Endometrium (tissue), 2 donors: Measurements from ENCODE around the gene C10orf88.
A peak's percentile ranks its signal among the peaks of the same experiment; 100 is the strongest.

Source experiments
- FAIRE-seq: peaks from 2 replicates; lab custom pipeline; 2012; peaks lifted over from hg19 to GRCh38; lab: Jason Lieb, UNC
- donor health status: control.
- donor health status: control.

The C10orf88 gene, protein sequence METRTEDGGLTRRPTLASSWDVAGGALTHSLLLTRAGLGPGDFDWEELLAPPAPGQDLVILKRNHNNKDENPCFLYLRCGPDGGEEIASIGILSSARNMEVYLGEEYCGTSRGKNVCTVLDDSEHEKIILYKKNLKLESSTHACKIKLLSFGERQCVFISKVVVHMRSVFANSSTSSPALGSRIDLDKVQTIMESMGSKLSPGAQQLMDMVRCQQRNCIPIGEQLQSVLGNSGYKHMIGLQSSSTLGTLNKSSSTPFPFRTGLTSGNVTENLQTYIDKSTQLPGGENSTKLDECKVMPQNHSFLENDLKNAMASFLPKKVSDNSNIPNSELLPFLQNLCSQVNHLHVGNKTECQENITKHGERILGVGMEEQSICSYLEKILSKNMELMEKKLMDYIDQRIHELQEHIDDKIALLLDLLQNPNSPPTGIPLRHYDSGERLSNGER

DNA sequence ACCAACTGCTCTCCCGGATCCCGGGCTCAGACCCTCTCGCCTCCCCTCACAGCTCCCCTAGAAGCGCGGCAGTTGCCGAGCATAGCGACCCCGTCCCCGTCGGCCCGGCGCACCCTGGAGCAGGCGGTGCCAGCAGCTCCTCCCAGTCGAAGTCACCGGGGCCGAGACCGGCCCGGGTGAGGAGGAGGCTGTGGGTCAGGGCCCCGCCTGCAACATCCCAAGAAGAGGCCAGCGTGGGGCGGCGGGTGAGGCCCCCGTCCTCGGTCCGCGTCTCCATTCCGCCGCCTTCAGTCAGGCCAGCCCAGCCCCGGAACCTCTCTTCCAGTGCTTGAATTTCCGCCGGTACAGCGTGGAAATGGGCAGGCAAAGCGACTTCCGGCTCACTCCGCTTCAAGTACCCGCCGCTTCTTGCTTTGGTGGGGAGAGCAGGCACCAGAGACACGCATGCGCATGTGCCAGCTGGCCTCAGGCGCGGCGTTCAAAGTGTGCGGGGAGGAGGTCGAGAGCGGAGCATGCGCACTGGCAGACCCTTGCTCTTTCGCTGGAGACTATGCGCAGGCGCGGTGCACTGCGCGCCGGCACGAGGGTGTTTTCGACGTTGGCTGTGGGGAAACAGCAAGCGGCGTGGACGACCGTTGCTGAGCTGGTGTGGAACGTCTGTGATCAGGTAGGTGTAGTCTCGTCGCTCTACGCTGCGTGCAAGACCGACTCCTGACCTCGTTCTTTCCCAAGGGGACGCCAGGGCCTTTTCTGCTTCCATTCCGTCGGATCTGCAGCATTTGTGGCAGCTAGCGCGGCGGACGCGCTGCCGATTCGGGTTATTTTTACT, at the start of gene C10orf88:
C10orf88 (minus strand) TSS at position 326 of the 829 bp plus-strand sequence; CDS start at position 277, 49 bp downstream.
- FAIRE-seq = peak; percentile 43

DNA sequence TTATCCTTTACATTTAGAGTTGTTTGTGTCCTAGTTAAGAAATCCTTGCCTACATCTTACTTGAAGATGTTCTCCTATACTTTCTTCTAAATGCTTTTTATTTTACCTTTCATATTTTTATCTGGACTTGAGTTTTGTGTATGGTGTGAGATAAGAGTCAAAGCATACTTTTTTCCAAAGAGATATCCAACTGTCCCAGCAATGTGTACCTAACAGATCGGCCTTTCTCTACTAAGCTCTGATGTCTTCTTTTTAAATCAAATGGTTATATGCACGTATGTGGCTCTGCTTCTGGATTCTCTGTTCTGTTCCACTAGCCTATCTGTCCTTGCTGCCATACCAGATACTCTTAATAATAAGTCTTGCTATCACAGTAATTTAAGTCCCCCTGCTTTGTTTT, 47.3 kb upstream of the C10orf88 start:
- no peak for FAIRE-seq

GRCh38 chr10:123000155-123000554, 46.1 kb upstream of the C10orf88 start:
- no peak for FAIRE-seq

DNA sequence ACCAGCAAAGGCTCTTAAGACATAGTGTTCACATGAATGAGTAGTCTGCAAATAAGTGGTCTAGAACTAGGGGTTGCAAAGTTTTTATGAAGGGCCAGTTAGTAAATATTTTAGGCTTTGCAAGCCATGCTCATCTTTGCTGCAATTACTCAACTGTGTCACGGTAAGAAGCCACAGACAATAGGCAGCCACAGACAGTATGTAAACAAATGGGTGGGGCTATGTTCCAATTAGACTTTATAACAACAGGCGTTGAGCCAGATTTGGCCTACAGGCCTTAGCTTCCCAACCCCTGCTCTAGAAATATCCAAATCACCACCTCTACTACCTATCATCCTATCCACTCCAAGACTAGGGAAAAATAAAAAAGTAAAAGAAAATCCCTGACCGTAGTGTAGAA, 45.3 kb upstream of the C10orf88 start:
- FAIRE-seq = no peak

- FAIRE-seq = no peak
These were observed 44.9 kb upstream of the C10orf88 start for GRCh38 chr10:122998934-122999333.

- FAIRE-seq = no peak
These were observed 44.4 kb upstream of the C10orf88 start for GRCh38 chr10:122998360-122998917.

GRCh38 chr10:122997864-122998263, 43.8 kb upstream of the C10orf88 start:
- no peak for FAIRE-seq

- FAIRE-seq = no peak
These were observed 41.9 kb upstream of the C10orf88 start for GRCh38 chr10:122995936-122996335.

GRCh38 chr10:122993797-122994336, 39.8 kb upstream of the C10orf88 start:
- no peak for FAIRE-seq

- FAIRE-seq = no peak
These were observed 38.1 kb upstream of the C10orf88 start for GRCh38 chr10:122992031-122992585.

- no peak for FAIRE-seq
These were observed 36.3 kb upstream of the C10orf88 start for GRCh38 chr10:122990278-122990677.

- FAIRE-seq = no peak
These were observed 34.5 kb upstream of the C10orf88 start for GRCh38 chr10:122988501-122988900.

DNA sequence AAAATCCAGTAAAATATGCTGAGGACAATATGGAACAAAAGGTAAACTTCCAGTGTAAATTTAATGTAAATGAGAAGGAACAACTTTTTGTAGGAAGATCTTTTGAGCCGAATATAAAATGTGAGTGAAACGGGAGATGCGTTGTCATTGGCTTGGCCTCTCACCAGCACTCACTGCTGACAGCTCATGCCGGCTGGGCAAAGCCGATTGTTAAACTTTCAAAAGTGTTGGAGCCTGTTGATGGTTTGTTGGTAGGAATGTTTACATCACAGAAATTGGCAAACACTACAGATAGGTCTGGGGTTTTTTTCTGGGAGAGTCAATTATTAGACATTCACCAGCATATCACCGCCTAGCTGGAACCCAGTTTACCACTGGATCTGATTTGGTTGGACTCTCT, 32.3 kb upstream of the C10orf88 start:
- FAIRE-seq = no peak

- FAIRE-seq = no peak
These were observed 30.7 kb upstream of the C10orf88 start for GRCh38 chr10:122984708-122985107.

- FAIRE-seq = no peak
These were observed 29.9 kb upstream of the C10orf88 start for GRCh38 chr10:122983898-122984297.

DNA sequence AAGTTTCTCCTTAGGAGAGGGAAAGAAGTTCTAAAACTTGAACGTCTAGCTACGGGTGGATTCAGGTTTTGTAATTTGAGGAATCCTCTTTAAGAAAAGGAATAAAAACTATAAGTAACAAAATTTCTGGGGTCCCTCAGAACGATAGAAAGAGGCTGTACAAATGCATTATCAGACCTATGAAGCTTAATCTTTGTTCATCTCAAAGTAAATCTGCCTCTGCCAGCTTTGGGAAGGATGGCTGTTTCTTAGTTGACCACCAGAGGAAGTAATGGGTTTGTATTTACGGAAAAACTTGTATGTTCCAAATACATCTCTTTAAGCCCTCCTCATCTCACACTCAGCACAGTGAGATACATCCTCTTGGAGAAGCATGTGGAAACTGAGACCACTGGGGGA, 27.0 kb upstream of the C10orf88 start:
- no peak for FAIRE-seq

- FAIRE-seq = no peak
These were observed 26.4 kb upstream of the C10orf88 start, which contains the start of gene PSTK for GRCh38 chr10:122980209-122981065. PSTK (plus strand) TSS chr10:122980401; CDS start chr10:122980480, 79 bp downstream.

- no peak for FAIRE-seq
These were observed 20.6 kb upstream of the C10orf88 start for GRCh38 chr10:122974543-122975064.

DNA sequence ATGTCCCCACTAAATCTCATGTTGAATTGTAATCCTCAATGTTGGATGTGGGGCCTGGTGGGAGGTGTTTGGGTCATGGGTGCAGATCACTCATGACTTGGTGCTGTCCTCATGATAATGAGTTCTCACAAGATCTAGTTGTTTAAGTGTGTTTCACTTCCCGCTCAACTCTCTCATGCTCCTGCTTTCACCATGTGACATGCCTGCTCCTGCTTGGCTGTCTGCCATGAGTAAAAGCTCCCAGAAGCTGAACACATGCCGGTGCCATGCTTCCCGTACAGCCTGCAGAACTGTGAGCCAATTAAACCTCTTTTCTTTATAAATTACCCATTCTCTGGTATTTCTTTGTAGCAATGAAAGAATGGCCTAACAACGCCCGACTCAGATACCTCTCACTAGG, 20.0 kb upstream of the C10orf88 start:
- no peak for FAIRE-seq

GRCh38 chr10:122968698-122969097, 14.7 kb upstream of the C10orf88 start:
- no peak for FAIRE-seq

DNA sequence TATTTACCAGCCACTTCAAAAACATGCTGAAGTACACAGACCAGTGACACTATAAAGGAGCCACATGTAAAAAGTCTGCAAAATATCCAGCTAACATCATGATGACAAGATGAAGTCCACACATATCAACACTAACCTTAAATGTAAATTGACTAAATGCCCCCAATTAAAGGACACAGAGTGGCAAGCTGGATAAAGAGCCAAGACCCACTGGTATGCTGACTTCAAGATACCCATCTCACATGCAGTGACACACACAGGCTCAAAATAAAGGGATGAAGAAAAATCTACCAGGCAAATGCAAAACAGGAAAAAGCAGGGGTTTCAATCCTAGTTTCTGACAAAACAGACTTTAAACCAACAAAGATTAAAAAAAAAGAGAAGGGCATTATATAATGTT, 12.9 kb upstream of the C10orf88 start:
- no peak for FAIRE-seq
